HCT116 (cell line): ENCODE results near the gene LAMP1. TPM values are rescaled to one million over a fixed set of nuclear protein-coding genes. Genes with fewer than 3 reads are reported as not detected.

Source experiments
- ATAC-seq: fragments of 200-7000 bp; cut with Tn5 transposase; 2 replicates; pipeline ENCODE4 v1.9.1; 2020; ENCODE audit warnings: mild to moderate bottlenecking, moderate library complexity
- BruUV-seq: library from RNA; stranded (reverse); fragments of 400-500 nt; replicated peaks from 2 replicates; lab custom pipeline; 2021; lab: Mats Ljungman, UMichigan
- CTCF ChIA-PET: fragments of 300-600 bp; sonication (Branson Sonifier 250); formaldehyde crosslinking; loops from one replicate; lab custom pipeline; 2021; ENCODE audit warnings: antibody characterized with exemption; lab: Charles Lee
- POLR2A ChIA-PET: fragments of 300-600, 350-600 bp; sonication (Branson Sonifier 250); formaldehyde crosslinking; loops from one replicate; lab custom pipeline; 2021; ENCODE audit warnings: antibody characterized with exemption; lab: Charles Lee
- RAD21 ChIA-PET, 2 experiments: fragments of 300-600 bp; sonication (Branson Sonifier 250); formaldehyde crosslinking; loops; one replicate each; lab custom pipeline; 2023; ENCODE audit warnings: low total read pairs in 2 of 2; ENCODE audit not compliant: uncharacterized antibody in 2 of 2, unreplicated experiment in 2 of 2, low non-redundant PET in 1 of 2; lab: Charles Lee
- DNase-seq: peaks from one replicate; pipeline ENCODE4 v3.0.0-alpha.2; 2010; ENCODE audit warnings: low read depth, low spot score
- H2AFZ ChIP-seq: fragments of 200-600 bp; shearing (Covaris generic), sonication (generic); 2 replicates; pipeline ENCODE4 v1.6.1; 2017; ENCODE audit warnings: low read depth, mixed run types, mixed read lengths, antibody characterized with exemption, low read length; ENCODE audit not compliant: poor library complexity, severe bottlenecking
- H3K27ac ChIP-seq: 2 replicates; pipeline ENCODE4 v1.5.1; 2012; ENCODE audit warnings: low read depth, low read length
- H3K27me3 ChIP-seq: fragments of 200-600 bp; sonication (generic); 2 replicates; pipeline ENCODE4 v1.6.1; 2016; ENCODE audit warnings: mixed run types, low read length, mixed read lengths; ENCODE audit not compliant: insufficient read depth
- H3K36me3 ChIP-seq, 2 experiments: fragments of 200-500 bp in 1 of 2; fragments of 200-600 bp in 1 of 2; sonication (Bioruptor generic) in 1 of 2; sonication (generic) in 1 of 2; 2 replicates each; pipeline versions ENCODE4 v1.5.1 to v1.6.1; 2014 to 2016; ENCODE audit warnings: low read length in 2 of 2, inconsistent platforms in 1 of 2, mixed read lengths in 1 of 2, mixed run types in 1 of 2; ENCODE audit not compliant: insufficient read depth in 2 of 2, control insufficient read depth in 1 of 2
- H3K4me1 ChIP-seq, 2 experiments: fragments of 200-600 bp in 1 of 2; sonication (generic) in 1 of 2; 2 replicates each; pipeline versions ENCODE4 v1.5.1 to v1.6.1; 2012 to 2017; ENCODE audit warnings: low read length in 2 of 2, inconsistent platforms in 1 of 2, mild to moderate bottlenecking in 1 of 2, mixed read lengths in 1 of 2, mixed run types in 1 of 2, moderate library complexity in 1 of 2; ENCODE audit not compliant: insufficient read depth in 2 of 2, control insufficient read depth in 1 of 2
- H3K4me2 ChIP-seq: fragments of 200-600 bp; sonication (generic); 2 replicates; pipeline ENCODE4 v1.6.1; 2017; ENCODE audit warnings: mixed run types, low read length, mixed read lengths
- H3K4me3 ChIP-seq, 2 experiments: fragments of 200-600 bp in 1 of 2; sonication (generic) in 1 of 2; replicated peaks in 1 of 2; 2 replicates each; pipeline ENCODE4 v1.5.1; 2011 to 2016; ENCODE audit warnings: low read length in 2 of 2, control low read depth in 1 of 2, low read depth in 1 of 2, mild to moderate bottlenecking in 1 of 2, mixed read lengths in 1 of 2, mixed run types in 1 of 2
- H3K79me2 ChIP-seq: fragments of 200-600 bp; sonication (generic); 2 replicates; pipeline ENCODE4 v1.6.1; 2017; ENCODE audit warnings: mild to moderate bottlenecking, mixed run types, low read length, moderate library complexity, mixed read lengths; ENCODE audit not compliant: insufficient read depth
- H3K9ac ChIP-seq: fragments of 200-600 bp; sonication (generic); 2 replicates; pipeline ENCODE4 v1.6.1; 2016; ENCODE audit warnings: low read length, mixed read lengths
- H3K9me2 ChIP-seq: fragments of 200-600 bp; sonication (generic), shearing (Covaris generic); 2 replicates; pipeline ENCODE4 v1.6.1; 2017; ENCODE audit warnings: mixed run types, mild to moderate bottlenecking, moderate library complexity; ENCODE audit not compliant: insufficient read depth
- H3K9me3 ChIP-seq, 2 experiments: fragments of 200-500 bp in 1 of 2; fragments of 200-600 bp in 1 of 2; sonication (Bioruptor generic) in 1 of 2; sonication (generic) in 1 of 2; 2 replicates each; pipeline ENCODE4 v1.6.1; 2014 to 2017; ENCODE audit warnings: low read length in 2 of 2, mixed read lengths in 2 of 2, inconsistent platforms in 1 of 2, low read depth in 1 of 2, mild to moderate bottlenecking in 1 of 2, mixed run types in 1 of 2, moderate library complexity in 1 of 2; ENCODE audit not compliant: control insufficient read depth in 1 of 2, insufficient read depth in 1 of 2
- H4K20me1 ChIP-seq: fragments of 200-600 bp; sonication (generic), shearing (Covaris generic); 2 replicates; pipeline ENCODE4 v1.6.1; 2017; ENCODE audit warnings: mixed run types, mild to moderate bottlenecking, moderate library complexity; ENCODE audit not compliant: insufficient read depth
- CEBPB ChIP-seq: IDR thresholded peaks from 2 replicates; pipeline ENCODE4 v1.6.1; 2012; ENCODE audit warnings: low read depth
- EZH2phosphoT487 ChIP-seq: fragments of 200-600 bp; IDR thresholded peaks from 2 replicates; pipeline ENCODE4 v1.6.1; 2018; ENCODE audit warnings: antibody characterized with exemption, borderline replicate concordance
- FOSL1 ChIP-seq: IDR thresholded peaks from 2 replicates; pipeline ENCODE4 v1.6.1; 2012; ENCODE audit warnings: low read depth
- JUND ChIP-seq: IDR thresholded peaks from 2 replicates; pipeline ENCODE4 v1.6.1; 2012
- RAD21 ChIP-seq: IDR thresholded peaks from 2 replicates; pipeline ENCODE4 v1.6.1; 2012; ENCODE audit warnings: low read depth, mild to moderate bottlenecking
- ZNF274 ChIP-seq: fragments of 200-500 bp; sonication (Bioruptor generic); IDR thresholded peaks from 2 replicates; pipeline ENCODE4 v1.6.1; 2014; ENCODE audit warnings: mild to moderate bottlenecking, low read depth, low read length, inconsistent platforms
- intact Hi-C: fragments of 100-400 bp; cut with micrococcal nuclease; formaldehyde crosslinking; loops from 2 replicates; pipeline ENCODE4 v1.10.0; 2022
- total RNA-seq: library from RNA; stranded (reverse); gene quantifications from one replicate; pipeline ENCODE4 v1.2.1, GENCODE V29; 2021; ENCODE audit not compliant: unreplicated experiment

The LAMP1 gene
- total RNA-seq, 1 experiment from 2014 or later: 158 TPM

DNA sequence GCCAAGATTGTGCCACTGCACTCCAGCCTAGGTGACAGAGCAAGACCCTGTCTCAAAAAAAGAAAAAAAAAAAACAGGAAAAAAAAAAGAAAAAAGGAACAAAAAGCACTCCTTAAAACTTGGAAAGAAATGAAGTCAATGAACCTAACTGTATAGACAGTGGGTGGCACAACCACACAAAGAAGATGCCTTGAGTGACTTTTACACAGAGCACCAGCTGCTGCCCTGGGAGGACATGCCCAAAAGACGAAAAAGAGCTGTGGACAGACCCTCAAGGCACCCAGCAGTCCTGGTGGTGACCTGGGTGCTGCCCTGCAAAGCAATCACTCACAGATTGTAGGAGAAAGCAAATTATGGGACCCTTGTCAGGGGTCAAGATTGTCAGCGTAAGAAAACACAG, 5.9 kb upstream of the LAMP1 start:
- no peak overlapping the region for H3K4me3 ChIP-seq
- H2AFZ ChIP-seq: no peak overlapping the region
- peak overlapping the region; percentile 69; the same call in 1 of the 2 replicates for H3K4me2 ChIP-seq
- H4K20me1 ChIP-seq: no peaks in the 10 kb centered on the region
- ChIA-PET RAD21 (no interaction called here), POLR2A (interaction anchor here (0.6 kb wide), 1 partner anchor 163 kb away, joined by 3 read pairs; no protein-coding TSS in a partner anchor), CTCF (no interaction called here)
- ATAC-seq: no peak
- intact Hi-C loops: no loop called here
- no peak overlapping the region for H3K9ac ChIP-seq
- H3K9me2 ChIP-seq: no peaks in the 10 kb centered on the region
- no peak for DNase-seq
- no peak overlapping the region for H3K27ac ChIP-seq
- H3K9me3 ChIP-seq: no peaks in the 10 kb centered on the region
- H3K79me2 ChIP-seq: no peaks in the 10 kb centered on the region
- H3K36me3 ChIP-seq: no peaks in the 10 kb centered on the region
- peaks cover 8% of the 10 kb centered on the region; the same call in 1 of the 2 replicates for H3K27me3 ChIP-seq
- BruUV-seq: no TSS peak
- no peak for TF ChIP-seq EZH2phosphoT487
- no peak for TF ChIP-seq FOSL1
- TF ChIP-seq CEBPB: no peak
- no peak for TF ChIP-seq JUND
- H3K4me1 ChIP-seq: peaks cover 6 to 13% of the 10 kb centered on the region in 2 experiments; a peak in 3 of 4 replicates

DNA sequence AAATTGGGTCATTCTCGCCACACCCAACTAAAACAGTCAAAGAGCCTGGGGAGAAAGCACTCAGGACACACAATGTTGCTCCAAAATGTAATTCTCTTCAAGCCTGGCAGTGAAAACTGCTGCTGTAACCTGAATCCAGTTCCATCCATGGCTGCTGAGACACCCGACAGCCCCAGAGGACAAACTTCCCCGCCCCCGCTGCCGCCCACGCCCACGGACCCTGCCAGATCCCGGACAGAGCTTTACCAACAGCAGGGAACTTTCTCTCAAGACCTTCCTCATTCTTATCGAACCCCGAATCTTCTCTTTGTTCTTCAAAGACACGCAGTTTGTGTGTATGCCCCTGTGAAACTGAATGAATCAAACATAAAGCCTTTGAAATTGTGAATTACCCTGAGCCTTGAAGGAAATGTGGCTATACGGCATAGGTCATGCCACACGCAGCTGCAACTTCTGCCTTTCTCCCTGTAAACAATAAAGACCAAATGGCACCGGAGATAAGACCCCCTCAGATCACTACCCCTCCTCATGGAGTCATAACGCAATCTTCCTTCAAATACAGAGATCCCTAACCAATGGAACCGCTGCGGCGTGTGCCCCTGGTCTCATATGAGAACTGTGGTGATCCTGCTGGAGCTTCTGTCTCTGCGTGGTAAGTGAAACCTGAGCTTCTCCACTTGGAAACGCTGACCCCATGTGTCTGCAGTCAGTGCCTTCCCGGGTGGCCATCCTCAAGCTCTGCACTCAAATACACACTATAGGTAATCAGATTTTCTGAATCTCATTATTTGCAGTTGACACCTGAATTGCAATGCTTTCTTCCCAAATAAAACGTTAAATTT, 4.8 kb upstream of the LAMP1 start:
- ChIA-PET CTCF (no interaction called here), RAD21 (no interaction called here)
- intact Hi-C loops: no loop called here

More for the DNA sequence above, 4.8 kb upstream of the LAMP1 start:
- Histone ChIP-seq H3K4me2 (peak overlapping the region; percentile 69), H4K20me1 (no peaks in the 10 kb centered on the region), H3K79me2 (no peaks in the 10 kb centered on the region), H3K27ac (no peak overlapping the region), H3K9me2 (no peaks in the 10 kb centered on the region), H3K4me1 (peaks cover 6 to 21% of the 10 kb centered on the region in 2 experiments; a peak in 3 of 4 replicates), H2AFZ (peak overlapping the region; percentile 68), H3K4me3 (peak overlapping the region; percentile 32 to 33), H3K9ac (peak overlapping the region; percentile 47), H3K36me3 (no peaks in the 10 kb centered on the region), H3K27me3 (peaks cover 8% of the 10 kb centered on the region; the same call in 1 of the 2 replicates), H3K9me3 (no peaks in the 10 kb centered on the region)
- ATAC-seq: peak; percentile 20; the same call in 1 of the 2 replicates
- POLR2A ChIA-PET: interaction anchor here (0.6 kb wide), 1 partner anchor 295 kb away, joined by 4 read pairs; no protein-coding TSS in a partner anchor
- DNase-seq: no peak
- no TSS peak for BruUV-seq
- TF ChIP-seq FOSL1 (no peak), ZNF274 (no peak), RAD21 (no peak)
